Mesenchymal stem cell (in vitro differentiated cells and primary cell): ENCODE results near the gene PGM5.
"Not testable (repeated sequence)": the region's sequence is repeated elsewhere in the genome, so short reads cannot be mapped to it uniquely, and the experiment has no call there.

Experiments used
- DNase-seq: peaks from one replicate; pipeline ENCODE4 v3.0.0-alpha.2; 2013
- H2AFZ ChIP-seq: one replicate; pipeline ENCODE4 v1.6.1; 2013; ENCODE audit warnings: low read depth, mild to moderate bottlenecking, control low read depth, inconsistent platforms, low read length, moderate library complexity
- H2AK5ac ChIP-seq: 2 replicates; pipeline ENCODE4 v1.6.1; 2013; ENCODE audit warnings: low read length, moderate library complexity, mild to moderate bottlenecking, inconsistent platforms; ENCODE audit not compliant: severe bottlenecking
- H2BK120ac ChIP-seq: one replicate; pipeline ENCODE4 v1.6.1; 2013; ENCODE audit warnings: low read depth, mild to moderate bottlenecking, inconsistent platforms, low read length, moderate library complexity
- H2BK12ac ChIP-seq, 2 experiments: one replicate each; pipeline ENCODE4 v1.6.1; 2013; ENCODE audit warnings: inconsistent platforms in 2 of 2, low read length in 2 of 2, mild to moderate bottlenecking in 2 of 2, moderate library complexity in 2 of 2, control low read depth in 1 of 2
- H2BK15ac ChIP-seq: one replicate; pipeline ENCODE4 v1.6.1; 2013; ENCODE audit warnings: mild to moderate bottlenecking, low read depth, inconsistent platforms; ENCODE audit not compliant: poor library complexity, severe bottlenecking
- H2BK5ac ChIP-seq: 2 replicates; pipeline ENCODE4 v1.6.1; 2013; ENCODE audit warnings: low read depth, mild to moderate bottlenecking, low read length, control low read depth, inconsistent platforms; ENCODE audit not compliant: poor library complexity, severe bottlenecking
- H3K14ac ChIP-seq, 2 experiments: one replicate each; pipeline ENCODE4 v1.6.1; 2013; ENCODE audit warnings: inconsistent platforms in 2 of 2, low read length in 2 of 2, control low read depth in 1 of 2, mild to moderate bottlenecking in 1 of 2, moderate library complexity in 1 of 2
- H3K18ac ChIP-seq, 2 experiments: one replicate each; pipeline ENCODE4 v1.6.1; 2013; ENCODE audit warnings: inconsistent platforms in 2 of 2, low read length in 2 of 2, control low read depth in 1 of 2, low read depth in 1 of 2, mild to moderate bottlenecking in 1 of 2
- H3K23ac ChIP-seq, 2 experiments: one replicate each; pipeline ENCODE4 v1.6.1; 2013; ENCODE audit warnings: inconsistent platforms in 2 of 2, low read length in 2 of 2, mild to moderate bottlenecking in 2 of 2, moderate library complexity in 2 of 2, control low read depth in 1 of 2
- H3K27ac ChIP-seq: 2 replicates; pipeline ENCODE4 v1.5.1; 2013; ENCODE audit warnings: mild to moderate bottlenecking, moderate library complexity, low read length, control low read depth, inconsistent platforms; ENCODE audit not compliant: poor library complexity, severe bottlenecking
- H3K27me3 ChIP-seq, 2 experiments: 2 replicates each; pipeline versions ENCODE4 v1.6.1 to v1.7.0; 2013; ENCODE audit warnings: low read length in 2 of 2, mild to moderate bottlenecking in 2 of 2, moderate library complexity in 2 of 2, control low read depth in 1 of 2, inconsistent platforms in 1 of 2; ENCODE audit not compliant: control insufficient read depth in 1 of 2, insufficient read depth in 1 of 2
- H3K36me3 ChIP-seq, 2 experiments: 2 replicates each; pipeline versions ENCODE4 v1.6.1 to v1.7.0; 2013; ENCODE audit warnings: low read length in 2 of 2, control low read depth in 1 of 2, inconsistent platforms in 1 of 2, low read depth in 1 of 2, mild to moderate bottlenecking in 1 of 2; ENCODE audit not compliant: insufficient read depth in 2 of 2, control insufficient read depth in 1 of 2
- H3K4ac ChIP-seq, 2 experiments: one replicate each; pipeline ENCODE4 v1.6.1; 2013; ENCODE audit warnings: inconsistent platforms in 2 of 2, low read length in 2 of 2, mild to moderate bottlenecking in 2 of 2, moderate library complexity in 2 of 2, control low read depth in 1 of 2, low read depth in 1 of 2
- H3K4me1 ChIP-seq: 2 replicates; pipeline ENCODE4 v1.6.1; 2013; ENCODE audit warnings: low read depth, low read length, control low read depth; ENCODE audit not compliant: control insufficient read depth, insufficient read depth
- H3K4me2 ChIP-seq: 2 replicates; pipeline ENCODE4 v1.6.1; 2013; ENCODE audit warnings: low read length, mild to moderate bottlenecking, inconsistent platforms; ENCODE audit not compliant: poor library complexity, severe bottlenecking
- H3K4me3 ChIP-seq, 2 experiments: 2 replicates each; pipeline versions ENCODE4 v1.5.1 to v1.7.0; 2013; ENCODE audit warnings: low read length in 2 of 2, mild to moderate bottlenecking in 2 of 2, control low read depth in 1 of 2, low read depth in 1 of 2; ENCODE audit not compliant: insufficient read depth in 1 of 2
- H3K79me1 ChIP-seq: replicated peaks from 2 replicates; pipeline ENCODE4 v1.6.1; 2013; ENCODE audit warnings: mild to moderate bottlenecking, control low read depth, low read length, inconsistent platforms; ENCODE audit not compliant: poor library complexity, severe bottlenecking
- H3K9ac ChIP-seq: 2 replicates; pipeline ENCODE4 v1.7.0; 2013; ENCODE audit warnings: mild to moderate bottlenecking, low read length, moderate library complexity
- H3K9me3 ChIP-seq: 2 replicates; pipeline ENCODE4 v1.7.0; 2013; ENCODE audit warnings: mild to moderate bottlenecking, low read length; ENCODE audit not compliant: control insufficient read depth
- H4K8ac ChIP-seq: one replicate; pipeline ENCODE4 v1.6.1; 2013; ENCODE audit warnings: inconsistent platforms, mild to moderate bottlenecking, low read length, moderate library complexity
- H4K91ac ChIP-seq: one replicate; pipeline ENCODE4 v1.6.1; 2013; ENCODE audit warnings: mild to moderate bottlenecking, low read length, inconsistent platforms
- WGBS: methylation state at CpG from one replicate; pipeline ENCODE4 v1.1.7; 2013; ENCODE audit warnings: mixed read lengths; 5-methylcytosine and 5-hydroxymethylcytosine counted together

The PGM5 gene

GRCh38 chr9:68338000-68338399 is 18.4 kb upstream of the PGM5 start:
- H3K23ac ChIP-seq, H4K8ac ChIP-seq, H2BK120ac ChIP-seq, H3K4me1 ChIP-seq, DNase-seq, H3K4me2 ChIP-seq, H3K4ac ChIP-seq, H2BK5ac ChIP-seq, H2BK12ac ChIP-seq, H2AK5ac ChIP-seq, H4K91ac ChIP-seq, H2AFZ ChIP-seq, H3K9ac ChIP-seq, H3K4me3 ChIP-seq, H3K9me3 ChIP-seq, H3K36me3 ChIP-seq, H3K27ac ChIP-seq, H3K27me3 ChIP-seq, H2BK15ac ChIP-seq, H3K18ac ChIP-seq, H3K14ac ChIP-seq, H3K79me1 ChIP-seq: not testable (repeated sequence)
- WGBS: 75% methylated on average over 6 of the region's 7 CpGs

GRCh38 chr9:68342265-68343025 is 14.0 kb upstream of the PGM5 start:
- H2AK5ac ChIP-seq, H2AFZ ChIP-seq, H3K4me1 ChIP-seq, H3K9me3 ChIP-seq, H4K8ac ChIP-seq, H3K27me3 ChIP-seq, H3K9ac ChIP-seq, H3K14ac ChIP-seq, H3K4me2 ChIP-seq, H2BK12ac ChIP-seq, H2BK120ac ChIP-seq, H3K23ac ChIP-seq, H4K91ac ChIP-seq, H2BK15ac ChIP-seq, DNase-seq, H3K36me3 ChIP-seq, H3K4ac ChIP-seq, H3K27ac ChIP-seq, H2BK5ac ChIP-seq, H3K4me3 ChIP-seq, H3K79me1 ChIP-seq, H3K18ac ChIP-seq: not testable (repeated sequence)
- WGBS: no CpG with 5 or more reads among the region's 10 CpGs

- H4K91ac ChIP-seq, DNase-seq, H3K27ac ChIP-seq, H3K36me3 ChIP-seq, H2AK5ac ChIP-seq, H3K9ac ChIP-seq, H2BK5ac ChIP-seq, H2BK15ac ChIP-seq, H3K18ac ChIP-seq, H4K8ac ChIP-seq, H3K4me2 ChIP-seq, H3K4ac ChIP-seq, H3K4me3 ChIP-seq, H3K4me1 ChIP-seq, H2AFZ ChIP-seq, H3K27me3 ChIP-seq, H2BK12ac ChIP-seq, H3K14ac ChIP-seq, H3K9me3 ChIP-seq, H3K79me1 ChIP-seq, H3K23ac ChIP-seq, H2BK120ac ChIP-seq: not testable (repeated sequence)
- 56% methylated on average over 2 of the region's 4 CpGs for WGBS
Measured at GRCh38 chr9:68343242-68343641, 13.2 kb upstream of the PGM5 start.

GRCh38 chr9:68343992-68344391 is 12.4 kb upstream of the PGM5 start:
- not testable (repeated sequence) for H3K9me3 ChIP-seq, H3K27ac ChIP-seq, H3K4ac ChIP-seq, H3K14ac ChIP-seq, H2BK12ac ChIP-seq, H3K4me3 ChIP-seq, H3K4me1 ChIP-seq, H3K36me3 ChIP-seq, DNase-seq, H3K27me3 ChIP-seq, H2AFZ ChIP-seq, H4K91ac ChIP-seq, H3K4me2 ChIP-seq, H3K9ac ChIP-seq, H3K23ac ChIP-seq, H3K79me1 ChIP-seq, H2BK15ac ChIP-seq, H2AK5ac ChIP-seq, H3K18ac ChIP-seq, H2BK5ac ChIP-seq, H4K8ac ChIP-seq, H2BK120ac ChIP-seq
- no CpG with 5 or more reads among the region's 4 CpGs for WGBS
